Activated T-helper 1 cell treated with anti-CD3 and anti-CD28 coated beads, Interleukin-2, amount 50 U/mL, for 16 hours (primary cell): ENCODE results near the gene ATP2B1.
"Not testable (repeated sequence)": the region's sequence is repeated elsewhere in the genome, so short reads cannot be mapped to it uniquely, and the experiment has no call there.

Experiments used
- DNase-seq, 2 donors: peaks; one replicate each; pipeline ENCODE4 v3.0.0-alpha.2; 2020; ENCODE audit warnings: low read depth in 1 of 2, low spot score in 1 of 2

Gene ATP2B1

GRCh38 chr12:89708565-89709156 lies at the start of gene ATP2B1:
ATP2B1 (minus strand) TSS chr12:89708838; CDS start chr12:89655886, 52,952 bp downstream.
- peak; percentile 65 to 76 for DNase-seq

GRCh38 chr12:89757987-89758386 lies 49.3 kb upstream of the ATP2B1 start:
- DNase-seq = not testable (repeated sequence)

- DNase-seq = no peak
Observed at GRCh38 chr12:89756585-89757398, 48.2 kb upstream of the ATP2B1 start.

GRCh38 chr12:89756194-89756584 lies 47.6 kb upstream of the ATP2B1 start:
- DNase-seq = no peak

- DNase-seq = no peak
Observed at GRCh38 chr12:89753997-89754396, 45.4 kb upstream of the ATP2B1 start.

GRCh38 chr12:89752341-89752740 lies 43.7 kb upstream of the ATP2B1 start:
- no peak for DNase-seq

GRCh38 chr12:89750389-89751351 lies 42.0 kb upstream of the ATP2B1 start:
- no peak for DNase-seq

- no peak for DNase-seq
Observed at GRCh38 chr12:89748791-89749190, 40.2 kb upstream of the ATP2B1 start.

- DNase-seq = no peak
Observed at GRCh38 chr12:89745286-89745685, 36.6 kb upstream of the ATP2B1 start.

- DNase-seq = no peak
Observed at GRCh38 chr12:89742337-89743022, 33.8 kb upstream of the ATP2B1 start.

GRCh38 chr12:89740943-89741342 lies 32.3 kb upstream of the ATP2B1 start:
- no peak for DNase-seq

GRCh38 chr12:89736995-89737394 lies 28.4 kb upstream of the ATP2B1 start:
- no peak for DNase-seq

- DNase-seq = no peak
Observed at GRCh38 chr12:89733579-89734201, 25.1 kb upstream of the ATP2B1 start.

GRCh38 chr12:89732522-89732921 lies 23.9 kb upstream of the ATP2B1 start:
- no peak for DNase-seq

- DNase-seq = no peak
Observed at GRCh38 chr12:89731614-89732013, 23.0 kb upstream of the ATP2B1 start.

GRCh38 chr12:89731089-89731488 lies 22.5 kb upstream of the ATP2B1 start:
- no peak for DNase-seq

GRCh38 chr12:89729946-89730459 lies 21.4 kb upstream of the ATP2B1 start:
- no peak for DNase-seq

GRCh38 chr12:89723276-89723675 lies 14.6 kb upstream of the ATP2B1 start:
- DNase-seq = no peak

GRCh38 chr12:89721291-89721987 lies 12.8 kb upstream of the ATP2B1 start:
- DNase-seq = no peak
